K562 (cell line): Measurements from ENCODE around the gene SLC44A2. TPM values are rescaled to one million over a fixed set of nuclear protein-coding genes. Genes with fewer than 3 reads are reported as not detected.

Source experiments
- ARID1B ChIP-seq: fragments of 450-650 bp; IDR thresholded peaks from 2 replicates; pipeline ENCODE4 v1.6.1; 2016; ENCODE audit warnings: antibody characterized with exemption, mild to moderate bottlenecking, inconsistent platforms
- BCOR ChIP-seq: fragments of 450-650 bp; IDR thresholded peaks from 2 replicates; pipeline ENCODE4 v1.6.1; 2016
- CCNT2 ChIP-seq: IDR thresholded peaks from 2 replicates; pipeline ENCODE4 v1.6.1; 2011; ENCODE audit warnings: borderline replicate concordance, low read depth, mild to moderate bottlenecking, moderate library complexity, mixed read lengths, low read length; ENCODE audit not compliant: insufficient read length; ENCODE audit errors: extremely low read depth
- CREBBP ChIP-seq: IDR thresholded peaks from one replicate; pipeline ENCODE4 v1.6.1; 2012; ENCODE audit warnings: low read depth, mild to moderate bottlenecking, control low read depth, inconsistent platforms, low read length
- E4F1 ChIP-seq: fragments of 250-450 bp; sonication (Bioruptor Pico); IDR thresholded peaks from 2 replicates; pipeline ENCODE4 v1.5.0; 2021; ENCODE audit warnings: mild to moderate bottlenecking, borderline replicate concordance
- EHMT2 ChIP-seq: fragments of 450-650 bp; IDR thresholded peaks from 2 replicates; pipeline ENCODE4 v1.6.1; 2018; ENCODE audit warnings: antibody characterized with exemption
- FOXO4 ChIP-seq: fragments of 450-650 bp; formaldehyde crosslinking; IDR thresholded peaks from 2 replicates; pipeline ENCODE4 v1.4.0; 2020; ENCODE audit warnings: mild to moderate bottlenecking, moderate library complexity
- GABPB1 ChIP-seq: sonication (generic); formaldehyde crosslinking; IDR thresholded peaks from 2 replicates; pipeline ENCODE4 v1.8.0; 2022; ENCODE audit warnings: mild to moderate bottlenecking, missing genetic modification reagents
- HDAC6 ChIP-seq: IDR thresholded peaks from 2 replicates; pipeline ENCODE4 v1.6.1; 2012; ENCODE audit warnings: low read depth, mild to moderate bottlenecking, control low read depth, inconsistent platforms, low read length, moderate library complexity
- LEF1 ChIP-seq: fragments of 450-650 bp; IDR thresholded peaks from 2 replicates; pipeline ENCODE4 v1.6.1; 2016; ENCODE audit warnings: mild to moderate bottlenecking
- MTA1 ChIP-seq: fragments of 450-650 bp; IDR thresholded peaks from 2 replicates; pipeline ENCODE4 v1.6.1; 2017; ENCODE audit warnings: borderline replicate concordance
- NR0B1 ChIP-seq: fragments of 450-650 bp; IDR thresholded peaks from one replicate; pipeline ENCODE4 v1.6.1; 2018; ENCODE audit warnings: mild to moderate bottlenecking, moderate library complexity; ENCODE audit not compliant: partially characterized antibody
- PHF8 ChIP-seq: fragments of 200-600 bp; sonication (generic); IDR thresholded peaks from 2 replicates; pipeline ENCODE4 v1.6.1; 2012; ENCODE audit warnings: mixed run types, mild to moderate bottlenecking, inconsistent platforms, low read length, moderate library complexity, borderline replicate concordance
- RBM39 ChIP-seq: fragments of 200-400 bp; formaldehyde crosslinking; optimal IDR thresholded peaks from 2 replicates; pipeline ENCODE3; 2018; ENCODE audit warnings: low read depth, low read length
- SRF ChIP-seq, 2 experiments: fragments of 250-450, 450-650 bp in 1 of 2; sonication (Bioruptor Pico) in 1 of 2; sonication (generic) in 1 of 2; formaldehyde crosslinking; IDR thresholded peaks; 2 replicates each; pipeline versions ENCODE4 v1.5.0 to v1.5.1; 2020 to 2022; ENCODE audit warnings: mild to moderate bottlenecking in 1 of 2, missing genetic modification reagents in 1 of 2
- STAG1 ChIP-seq: sonication (generic); formaldehyde crosslinking; IDR thresholded peaks from 2 replicates; pipeline ENCODE4 v1.5.0; 2020; ENCODE audit warnings: missing genetic modification reagents, borderline replicate concordance
- YY1 ChIP-seq, 3 experiments: IDR thresholded peaks; 2 replicates each; pipeline ENCODE4 v1.6.1; 2011; ENCODE audit warnings: low read length in 2 of 3, mild to moderate bottlenecking in 2 of 3, moderate library complexity in 2 of 3, borderline replicate concordance in 1 of 3, control low read depth in 1 of 3, low read depth in 1 of 3; ENCODE audit not compliant: insufficient read depth in 3 of 3, insufficient replicate concordance in 2 of 3, control insufficient read depth in 1 of 3, insufficient read length in 1 of 3; ENCODE audit errors: extremely low read depth in 1 of 3
- ZC3H4 ChIP-seq: sonication (generic); formaldehyde crosslinking; IDR thresholded peaks from 2 replicates; pipeline ENCODE4 v1.9.0; 2021; ENCODE audit warnings: missing genetic modification reagents, borderline replicate concordance
- ZFP30 ChIP-seq: fragments of 250-450 bp; sonication (Bioruptor Pico); IDR thresholded peaks from 2 replicates; pipeline ENCODE4 v1.8.0; 2022; ENCODE audit warnings: moderate library complexity, mild to moderate bottlenecking, inconsistent platforms, borderline replicate concordance
- ZNF140 ChIP-seq: fragments of 250-450 bp; sonication (Bioruptor Pico); IDR thresholded peaks from 2 replicates; pipeline ENCODE4 v1.8.0; 2021; ENCODE audit warnings: moderate library complexity, mild to moderate bottlenecking, inconsistent platforms
- ZNF24 ChIP-seq: fragments of 450-650 bp; IDR thresholded peaks from 2 replicates; pipeline ENCODE4 v1.6.1; 2016
- ZNF354B ChIP-seq: fragments of 250-450 bp; sonication (Bioruptor Pico); IDR thresholded peaks from 2 replicates; pipeline ENCODE4 v1.4.0; 2020
- ZNF76 ChIP-seq: fragments of 250-450 bp; sonication (Bioruptor Pico); IDR thresholded peaks from 2 replicates; pipeline ENCODE4 v1.4.0; 2020; ENCODE audit warnings: mild to moderate bottlenecking, moderate library complexity, borderline replicate concordance
- polyA plus RNA-seq, 8 experiments: library from polyadenylated mRNA; depleted of rRNA in 4 of 8; stranded (reverse) in 5 of 8; unstranded in 3 of 8; fragments of >200 nt; fragmentation: Nextera tagmentation in 2 of 8; fragmentation: Illumina TruSeq in 1 of 8; extraction: Ambion mirVana in 2 of 8; extraction: Trizol in 1 of 8; gene quantifications; 2 replicates each; pipeline versions ENCODE4 v1.2.1 to v1.2.3, GENCODE V29; 2011 to 2014; ENCODE audit warnings: inconsistent platforms in 1 of 8, missing spikeins in 1 of 8
- total RNA-seq, 7 experiments: library from RNA; depleted of rRNA in 6 of 7; stranded (reverse); fragments of >200 nt in 6 of 7; fragmentation: Illumina TruSeq in 2 of 7; extraction: Trizol in 2 of 7; gene quantifications; 2 replicates each; pipeline versions ENCODE4 v1.2.1 to v1.2.3, GENCODE V29; 2011 to 2021; ENCODE audit warnings: low replicate concordance in 1 of 7

The SLC44A2 gene
- total and polyA plus RNA-seq, 9 of the 15 experiments (the other 6 are each of a cell fraction or from before 2014, with no cell fraction given): 1.1 to 34.2 (median 8.1) TPM

GRCh38 chr19:10602330-10603083 is 22.8 kb upstream of the SLC44A2 start (continued):
- TF ChIP-seq NR0B1: no peak
- TF ChIP-seq ARID1B: peak; percentile 71
- no peak for TF ChIP-seq EHMT2
- peak; percentile 50 for TF ChIP-seq CCNT2
- TF ChIP-seq ZNF140: no peak
- no peak for TF ChIP-seq ZNF76
- TF ChIP-seq SRF (CRISPR knock-in tag; IDR thresholded peaks at IDR 0.05): 0 out of 4 replicates have a peak, but pooled peaks of 1 of the 2 experiments have one; percentile 11
- no peak for TF ChIP-seq RBM39
- TF ChIP-seq MTA1: no peak
- TF ChIP-seq E4F1 (CRISPR knock-in tag): no peak
- no peak for TF ChIP-seq ZNF354B (CRISPR knock-in tag)
- peak; percentile 83; the same call in 1 of the 2 replicates for TF ChIP-seq PHF8
- TF ChIP-seq CREBBP: no peak
- peak; percentile 88 for TF ChIP-seq BCOR
- no peak for TF ChIP-seq LEF1
- no peak for TF ChIP-seq HDAC6
- TF ChIP-seq ZNF24: no peak
- 0 out of 2 replicates have a peak, but pooled peaks have one; percentile 38 for TF ChIP-seq FOXO4
- TF ChIP-seq STAG1 (CRISPR knock-in tag): no peak
- TF ChIP-seq GABPB1 (CRISPR knock-in tag): peak; percentile 33; the same call in 1 of the 2 replicates
- no peak for TF ChIP-seq ZC3H4
- TF ChIP-seq YY1 (IDR thresholded peaks at IDR 0.05; ENCODE audit: borderline replicate concordance in 1 of 3, control insufficient read depth in 1 of 3, extremely low read depth in 1 of 3, insufficient read depth in 3 of 3, insufficient read length in 1 of 3, insufficient replicate concordance in 2 of 3, low read depth in 1 of 3, low read length in 2 of 3): peak in 1 of 3 experiments; percentile 4
- no peak for TF ChIP-seq ZFP30 (CRISPR knock-in tag)
